ENCODE results near the gene SYT9.

GRCh38 chr11:7320306-7320705 lies 68.6 kb downstream of the SYT9 start:
- TF ChIP-seq TAF1 (IDR thresholded peaks at IDR 0.05; ENCODE audit: low read depth, low read length): no peak
- no peak for TF ChIP-seq POLR2A (IDR thresholded peaks at IDR 0.05; ENCODE audit: low read depth, low read length)
- TF ChIP-seq POLR2AphosphoS5 (IDR thresholded peaks at IDR 0.05; ENCODE audit: low read depth, low read length): no peak
- no peak for TF ChIP-seq POU2F2 (IDR thresholded peaks at IDR 0.05; ENCODE audit: low read depth, low read length)
